GM04503 (cell line): ENCODE results near the gene CHID1.

ENCODE experiments used
- DNase-seq: peaks from one replicate; pipeline ENCODE4 v3.0.0-alpha.2; 2012; ENCODE audit warnings: low read depth

CHID1 gene

DNA sequence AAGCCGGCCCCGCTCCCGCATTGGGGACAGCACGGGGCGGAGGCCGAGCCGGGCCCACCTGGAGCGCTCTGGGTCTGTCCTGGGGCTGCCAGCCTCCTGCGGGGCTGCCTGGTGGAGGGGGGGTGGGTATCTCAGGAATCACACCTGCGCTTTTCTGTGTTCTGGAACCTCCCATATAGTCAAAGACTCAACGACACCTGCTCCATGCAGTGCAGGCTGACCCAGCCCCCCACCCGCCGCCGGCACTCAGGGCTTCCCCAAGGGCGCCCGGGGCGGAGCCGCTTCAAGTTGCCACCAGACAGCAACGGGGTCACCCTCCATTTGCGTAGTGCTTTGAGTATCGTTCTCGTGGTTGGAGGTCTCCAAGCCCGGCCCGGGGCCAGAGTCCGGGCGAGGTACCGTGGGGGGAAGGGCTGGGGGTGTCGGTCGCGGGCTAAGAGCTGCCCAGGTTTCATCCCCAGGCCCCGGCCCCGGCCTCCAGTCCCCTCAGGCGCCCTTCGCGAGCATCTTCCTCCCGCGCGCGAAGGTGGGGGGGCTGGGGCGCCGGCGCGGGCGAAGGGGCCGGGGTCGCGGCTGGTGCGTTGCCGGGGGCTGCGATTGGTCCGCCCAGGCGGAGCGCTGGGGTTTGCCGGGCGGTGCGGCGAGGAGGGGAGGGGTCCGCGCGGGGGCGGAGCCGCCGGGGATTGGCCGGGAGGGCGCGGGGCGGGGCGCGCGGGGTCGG, 61.3 kb downstream of the CHID1 start:
- no peak for DNase-seq

DNA sequence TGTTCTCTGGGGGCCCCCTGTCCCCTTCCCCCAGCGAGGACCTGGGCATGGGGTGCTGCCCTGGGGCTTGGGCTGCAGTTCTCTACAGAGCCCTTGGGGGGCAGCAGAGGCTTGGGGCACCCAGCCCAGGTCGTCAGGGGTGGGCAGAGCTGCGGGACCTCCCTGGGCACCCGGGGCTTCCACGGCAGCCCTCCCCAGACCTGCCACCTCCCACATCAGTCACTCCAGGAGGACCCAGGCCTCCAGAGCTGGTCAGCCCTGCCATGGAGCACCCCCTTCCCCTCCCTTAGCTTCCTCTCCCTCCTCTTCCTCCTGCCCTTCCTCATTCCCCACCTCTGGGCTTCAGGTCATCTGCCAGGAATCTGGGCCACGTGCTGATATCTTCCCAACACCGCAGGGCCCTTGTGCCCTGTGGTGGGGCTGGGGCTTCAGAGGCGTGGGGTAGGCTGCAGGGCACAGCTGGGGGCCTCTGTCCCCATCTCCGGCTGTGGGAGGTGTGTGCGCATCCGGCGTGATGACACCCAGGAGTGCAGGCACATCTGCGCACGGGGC, 62.2 kb downstream of the CHID1 start:
- no peak for DNase-seq

DNA sequence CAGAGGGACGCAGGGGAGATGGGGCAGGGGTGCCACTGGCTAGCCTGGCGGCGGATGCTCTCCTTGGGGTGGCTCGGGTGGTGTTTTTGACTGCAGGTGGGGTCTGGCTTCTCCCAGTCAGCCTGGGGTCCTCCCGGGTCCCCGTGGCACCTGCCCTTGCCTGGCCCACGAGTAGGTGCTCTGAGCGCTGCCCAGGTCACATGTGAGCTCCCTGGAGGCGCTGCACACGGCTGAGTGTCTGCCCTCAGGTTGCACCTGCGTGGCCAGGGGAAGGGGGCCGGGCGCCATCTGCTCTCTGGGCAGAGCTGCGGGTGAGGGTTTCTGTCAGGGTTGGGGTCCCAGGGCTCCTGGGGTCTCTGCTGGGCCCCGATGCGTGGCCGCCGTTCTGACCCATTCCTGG, 62.7 kb downstream of the CHID1 start:
- DNase-seq: no peak

DNA sequence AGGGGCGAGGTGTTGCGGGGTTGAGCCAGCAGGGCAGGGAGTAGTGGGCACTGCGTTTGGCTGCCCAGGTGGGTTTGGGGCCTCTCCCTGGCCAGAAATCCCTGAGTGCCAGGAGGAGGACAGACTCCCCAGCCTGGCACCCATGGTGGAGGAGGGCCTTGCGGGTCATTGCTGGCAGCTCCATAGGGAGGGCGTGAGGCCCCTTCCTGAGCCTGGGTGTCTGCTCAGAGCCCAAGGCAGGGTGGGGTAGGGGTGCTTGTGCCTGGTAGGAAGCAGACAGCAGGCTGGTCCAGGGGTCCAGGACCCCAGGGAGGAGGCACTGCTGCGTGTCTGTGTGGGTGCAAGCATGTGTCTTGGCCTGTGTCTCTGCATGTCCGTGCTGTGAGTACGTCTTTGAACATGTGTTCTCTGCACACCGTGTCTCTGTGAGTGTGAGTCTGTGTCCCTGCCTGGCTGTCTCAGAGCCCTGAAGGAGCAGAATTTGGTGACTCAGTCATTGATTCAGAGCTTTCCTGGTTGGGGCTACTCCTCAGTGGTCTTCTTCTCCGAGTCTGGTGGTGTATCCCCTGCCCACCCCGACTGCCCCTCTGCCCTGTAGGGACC, 64.0 kb downstream of the CHID1 start:
- no peak for DNase-seq

DNA sequence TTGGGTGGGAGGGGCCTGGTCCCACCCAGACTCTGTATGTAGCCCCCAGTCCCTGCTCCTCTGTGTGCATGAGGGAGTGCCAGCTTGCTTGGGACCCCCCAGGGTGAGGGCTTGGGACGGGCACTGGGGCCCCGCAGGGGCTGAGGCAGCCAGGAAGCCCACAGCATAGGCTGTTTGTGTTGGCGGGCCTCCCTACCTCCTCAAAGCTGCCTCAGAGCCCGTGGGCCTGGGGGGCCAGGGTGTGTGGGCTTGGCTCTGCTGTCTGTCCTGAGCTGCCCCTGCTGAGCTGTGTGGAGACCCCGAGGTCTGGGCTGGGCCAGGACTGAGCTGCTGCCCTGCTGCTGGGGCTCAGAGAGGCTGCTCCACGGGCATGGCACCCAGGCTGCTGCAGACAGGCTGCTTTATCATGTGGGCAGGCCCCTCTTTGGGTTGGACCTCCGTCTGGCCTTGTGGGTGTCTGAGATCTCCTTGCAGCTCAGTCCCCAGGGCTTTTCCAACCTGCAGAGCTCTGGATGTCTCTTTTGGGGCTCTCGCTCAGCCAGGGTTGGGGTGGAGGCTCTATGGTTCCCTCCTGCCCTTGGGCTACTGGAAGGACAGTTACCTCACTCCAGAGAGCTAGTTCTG, 64.6 kb downstream of the CHID1 start:
- DNase-seq: no peak

DNA sequence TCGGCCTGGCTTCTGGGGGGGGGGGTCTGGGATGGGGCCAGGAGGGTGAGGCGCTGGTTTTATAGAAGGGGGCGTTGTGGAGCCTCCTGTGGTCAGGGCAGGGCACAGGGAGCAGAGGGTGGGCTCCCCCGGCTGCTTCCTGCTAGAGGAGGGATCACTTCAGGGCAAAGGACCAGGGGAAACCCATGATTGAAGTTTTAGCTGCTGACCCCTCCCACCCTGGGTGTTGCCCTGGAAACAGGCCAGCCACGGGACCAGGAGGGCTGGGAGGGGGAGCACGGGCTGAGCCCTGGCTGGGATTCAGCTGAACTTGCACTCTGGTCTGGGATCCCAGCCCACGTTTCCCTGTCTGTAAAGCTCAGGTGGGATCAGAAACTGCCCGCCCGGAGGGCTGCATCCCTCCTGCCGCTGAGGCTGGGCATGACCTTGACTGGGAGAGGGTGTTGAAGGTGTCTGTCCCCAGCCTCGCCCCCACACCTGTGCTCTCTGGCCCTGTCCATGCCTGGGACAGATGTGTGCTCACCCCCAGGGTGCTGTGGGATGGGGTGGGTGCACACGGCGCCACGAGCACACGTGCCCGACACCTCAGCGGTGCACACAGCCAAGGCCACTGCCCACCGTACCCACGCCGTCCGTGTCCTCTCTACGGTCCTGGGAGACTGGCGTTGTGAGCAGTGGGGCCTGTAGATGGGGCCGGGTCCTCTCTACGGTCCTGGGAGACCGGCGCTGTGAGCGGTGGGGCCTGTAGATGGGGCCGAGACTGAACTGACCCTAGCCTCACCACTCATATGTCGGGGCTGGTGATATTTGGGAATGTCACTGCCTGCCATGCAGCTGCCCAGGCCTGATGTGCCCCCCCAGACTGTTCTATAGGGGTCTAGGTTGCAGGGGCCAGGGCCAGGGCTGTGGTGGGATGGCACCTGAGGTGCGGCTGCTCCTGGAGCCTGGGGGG, 65.6 kb downstream of the CHID1 start:
- DNase-seq: peak; percentile 72

DNA sequence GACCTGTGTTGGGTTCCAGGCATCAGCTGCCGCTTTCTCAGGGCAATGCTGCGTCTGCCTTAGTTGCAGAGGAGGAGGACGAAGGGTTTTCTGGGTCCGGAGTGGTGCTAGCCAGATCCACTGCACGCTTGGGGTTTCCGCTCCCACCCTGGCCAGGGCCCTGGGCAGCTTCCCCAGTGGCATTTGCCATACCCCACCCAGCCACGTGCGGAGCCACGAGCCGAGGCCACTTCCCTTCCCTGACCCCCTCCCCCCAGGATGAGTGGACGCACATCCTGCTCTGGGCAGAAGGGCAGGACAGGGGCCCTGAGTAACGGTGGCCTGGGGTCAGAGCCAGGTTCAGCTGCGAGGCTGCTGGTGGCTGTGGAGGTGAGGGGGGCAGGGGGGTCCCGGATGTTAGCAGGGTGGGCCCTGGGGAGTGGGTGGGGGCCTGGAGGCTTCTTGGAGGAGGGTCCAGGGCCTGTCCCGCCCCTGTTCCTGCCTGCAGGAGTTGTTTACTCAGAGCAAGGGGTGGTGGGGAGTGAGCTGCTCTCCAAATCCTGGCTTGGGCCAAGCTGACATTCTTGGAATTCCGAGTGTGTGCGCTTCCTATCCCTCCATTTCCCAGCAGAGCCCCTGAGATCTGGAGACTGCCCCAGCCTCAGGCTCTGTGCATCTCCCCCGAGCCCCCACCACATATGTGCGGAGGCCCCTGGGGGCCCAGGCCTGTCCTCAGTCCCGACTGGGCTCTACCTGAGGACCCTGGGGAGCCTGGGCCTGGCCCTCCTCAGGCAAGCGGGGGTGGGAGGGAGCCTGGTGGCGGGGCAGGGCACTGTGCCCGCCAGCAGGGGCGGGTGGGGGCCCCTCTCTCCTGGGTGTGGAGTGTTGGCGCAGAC, 66.6 kb downstream of the CHID1 start:
- peak; percentile 92 for DNase-seq

DNA sequence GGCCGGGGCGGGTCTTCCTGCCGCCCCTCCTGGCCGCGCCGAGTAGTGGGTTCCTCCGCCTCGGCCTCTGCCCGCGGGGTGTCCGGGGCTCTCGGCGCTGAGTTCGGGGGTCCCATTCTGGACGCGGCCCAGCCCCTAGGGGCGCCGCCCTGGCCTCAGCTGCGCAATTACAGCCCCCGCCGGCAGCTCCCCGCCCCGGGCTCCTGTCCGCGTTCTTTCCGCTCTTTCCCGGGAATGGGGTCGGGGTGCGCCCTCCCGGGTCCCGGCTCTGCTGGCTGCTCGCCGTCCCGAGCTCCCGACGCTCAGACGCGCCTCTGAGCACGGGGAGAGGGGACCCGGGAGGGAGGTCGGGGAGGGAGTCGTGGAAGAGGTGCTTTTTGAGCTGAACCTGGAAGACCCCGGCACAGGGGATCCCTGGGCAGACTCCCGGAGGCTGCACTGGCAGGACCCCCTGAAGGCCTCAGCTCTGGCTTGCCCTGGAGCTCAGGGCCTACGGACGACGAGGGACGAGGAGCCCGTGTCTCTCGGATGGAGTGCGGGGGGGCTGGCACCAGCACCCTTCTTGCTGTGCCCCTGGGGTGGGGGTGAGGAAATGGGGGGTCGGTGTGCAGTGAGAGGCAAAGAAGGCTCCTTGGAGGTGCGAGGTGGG, 67.4 kb downstream of the CHID1 start:
- no peak for DNase-seq

DNA sequence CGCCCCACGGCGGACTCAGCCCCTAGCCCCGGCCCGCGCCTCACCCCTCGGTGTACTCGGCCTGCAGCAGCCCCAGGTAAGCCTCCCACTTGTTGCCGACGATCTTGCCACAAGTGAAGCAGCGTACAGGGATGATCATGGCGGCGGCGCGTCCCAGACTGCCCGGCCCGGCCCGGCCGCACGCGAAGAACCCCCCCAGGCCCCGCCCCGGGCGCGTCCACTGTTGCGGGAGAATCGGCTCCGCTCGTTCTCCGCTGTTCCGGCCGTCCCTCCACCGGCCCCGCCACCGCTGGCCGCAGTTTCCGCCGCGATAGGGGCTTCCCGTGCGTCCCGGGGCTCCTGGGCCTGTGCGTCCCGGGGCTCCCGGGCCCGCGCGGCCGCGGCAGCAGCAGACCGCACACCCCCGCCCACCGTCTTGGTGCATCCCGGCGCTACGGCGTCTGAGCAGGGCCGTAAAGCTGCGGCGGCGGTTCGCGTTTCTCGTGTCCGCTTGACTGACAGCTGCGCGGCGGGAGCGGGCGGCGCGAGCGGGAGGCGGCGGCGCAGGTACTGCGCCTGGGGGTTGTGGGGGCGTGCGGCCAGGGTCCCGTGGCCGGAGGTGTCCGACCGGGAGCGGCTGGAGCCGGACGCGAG, 68.1 kb downstream of the CHID1 start, which contains the start of the genes POLR2L and TSPAN4:
POLR2L (minus strand) TSS at position 160 of the 633 bp plus-strand sequence; CDS start at position 139, 21 bp downstream.
TSPAN4 (plus strand) TSS at position 483 of the 633 bp plus-strand sequence. CDS start 7,453 bp downstream, outside the sequence.
- no peak for DNase-seq

DNA sequence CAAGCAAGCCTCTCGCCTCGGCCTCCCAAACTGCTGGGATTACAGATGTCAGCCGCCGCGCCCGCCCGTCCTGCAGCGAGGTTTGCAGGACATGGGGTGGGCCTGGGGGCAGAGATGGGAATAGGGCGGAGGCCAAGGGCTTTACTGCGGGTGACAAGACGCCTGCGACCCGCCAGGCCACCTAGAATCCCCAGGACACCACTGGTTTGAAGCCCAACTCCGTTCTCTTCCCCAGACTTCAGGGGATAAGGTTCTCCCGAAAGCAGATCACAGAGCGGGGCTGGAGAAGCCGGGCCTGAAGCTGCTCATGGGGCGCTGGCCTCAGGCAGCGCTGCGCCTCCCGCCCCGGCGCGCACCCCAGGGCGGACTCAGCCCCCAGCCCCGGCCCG, 68.6 kb downstream of the CHID1 start:
- DNase-seq: no peak

DNA sequence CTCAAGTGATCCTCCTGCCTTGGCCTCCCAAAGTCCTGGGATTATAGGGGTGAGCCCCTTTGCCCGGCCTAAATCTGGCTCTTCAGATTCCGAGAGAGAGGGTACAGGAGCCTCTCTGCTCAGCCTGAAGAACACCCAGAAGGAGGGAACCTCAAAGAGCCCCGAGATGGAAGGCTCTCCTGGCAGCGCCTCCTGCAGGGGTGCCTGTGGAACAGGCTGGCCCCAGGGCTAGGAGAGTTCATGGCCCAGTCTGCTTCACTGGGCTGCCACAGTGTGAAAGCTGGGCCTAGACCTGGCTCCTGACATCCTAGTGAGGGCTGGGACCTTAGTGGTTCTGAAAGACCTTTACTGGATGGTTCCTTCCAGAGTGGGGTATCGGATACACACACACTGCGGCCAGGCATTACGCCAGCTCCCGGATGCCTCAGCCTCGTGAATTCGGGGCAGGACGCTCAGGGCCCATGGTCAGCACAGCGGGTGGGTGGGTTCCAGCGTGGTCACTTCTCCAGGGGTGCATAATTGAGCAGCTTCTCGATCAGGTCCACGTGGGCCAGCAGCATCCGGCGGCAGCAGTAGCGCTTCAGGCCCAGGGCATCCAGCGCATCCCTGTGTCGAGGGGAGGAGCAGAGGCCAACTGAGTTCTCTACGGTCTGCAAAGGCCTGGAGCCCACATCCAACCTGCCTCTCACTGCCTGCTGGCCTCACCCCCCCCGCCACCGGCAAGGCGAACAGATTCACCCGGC, 70.6 kb downstream of the CHID1 start:
- no peak for DNase-seq

DNA sequence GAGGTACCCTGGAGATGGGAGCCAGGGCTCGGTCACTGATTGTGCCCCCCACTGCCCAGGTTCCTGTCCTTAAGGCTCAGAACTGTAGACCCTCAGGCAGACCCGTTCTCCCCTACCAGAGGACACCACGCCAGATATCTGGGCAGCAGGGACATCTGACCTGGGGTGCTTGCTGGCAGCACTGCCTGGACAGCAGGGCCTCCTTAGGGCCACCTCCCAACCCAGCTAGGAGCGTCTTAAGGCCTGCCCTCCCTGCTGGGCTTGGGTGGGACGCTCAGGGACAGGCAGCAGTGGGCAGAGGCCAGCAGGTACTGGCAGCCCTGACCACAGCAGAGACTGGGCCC, 71.4 kb downstream of the CHID1 start:
- no peak for DNase-seq

DNA sequence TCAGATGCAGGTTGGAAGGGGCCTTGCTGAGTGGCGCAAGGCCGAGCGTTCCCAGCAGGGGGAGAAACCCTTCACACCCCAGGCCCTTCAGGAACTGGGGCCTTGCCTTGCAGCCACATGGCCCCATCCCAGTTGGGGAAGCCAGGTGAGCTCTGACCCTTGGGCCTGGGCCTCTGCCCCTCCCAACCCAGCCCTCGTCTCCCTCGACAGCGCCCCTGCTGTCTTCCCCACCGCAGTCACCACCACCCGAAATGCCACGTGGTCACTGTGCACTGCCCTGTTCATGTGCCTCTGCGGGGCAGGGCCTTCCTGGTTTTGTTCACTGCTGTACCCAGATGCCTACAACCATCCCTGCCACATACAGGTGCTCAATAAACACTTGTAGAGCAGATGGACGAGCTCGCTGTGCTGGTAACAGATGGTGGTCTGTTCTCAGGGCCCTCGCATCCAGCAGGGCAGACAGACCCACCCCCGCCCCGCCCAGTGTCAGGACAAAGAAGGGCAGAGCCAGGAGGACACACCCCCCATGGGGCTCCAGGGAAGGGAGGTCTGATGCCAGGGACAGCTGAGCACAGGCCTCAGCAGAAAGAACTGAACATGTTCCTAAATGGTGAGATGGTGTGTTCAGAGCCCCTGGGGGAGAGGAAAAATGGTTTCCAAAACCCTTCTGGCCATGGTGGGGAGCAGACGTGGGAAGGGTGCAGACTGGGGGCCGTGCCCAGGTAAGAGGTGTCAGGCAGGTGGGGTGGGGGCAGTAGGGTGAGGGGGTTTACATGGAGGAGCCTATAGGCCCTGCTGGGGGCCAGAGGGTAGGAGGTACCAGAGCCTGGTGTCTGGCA, 72.0 kb downstream of the CHID1 start:
- no peak for DNase-seq

DNA sequence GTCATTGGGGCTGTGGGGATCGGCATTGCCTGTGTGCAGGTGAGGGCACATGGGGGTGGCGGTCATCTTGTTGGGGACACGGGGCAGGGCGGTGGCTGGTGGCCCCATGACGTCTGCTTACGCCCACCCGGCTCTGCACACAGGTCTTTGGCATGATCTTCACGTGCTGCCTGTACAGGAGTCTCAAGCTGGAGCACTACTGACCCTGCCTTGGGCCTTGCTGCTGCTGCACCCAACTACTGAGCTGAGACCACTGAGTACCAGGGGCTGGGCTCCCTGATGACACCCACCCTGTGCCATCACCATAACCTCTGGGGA, 72.7 kb downstream of the CHID1 start:
- no peak for DNase-seq

DNA sequence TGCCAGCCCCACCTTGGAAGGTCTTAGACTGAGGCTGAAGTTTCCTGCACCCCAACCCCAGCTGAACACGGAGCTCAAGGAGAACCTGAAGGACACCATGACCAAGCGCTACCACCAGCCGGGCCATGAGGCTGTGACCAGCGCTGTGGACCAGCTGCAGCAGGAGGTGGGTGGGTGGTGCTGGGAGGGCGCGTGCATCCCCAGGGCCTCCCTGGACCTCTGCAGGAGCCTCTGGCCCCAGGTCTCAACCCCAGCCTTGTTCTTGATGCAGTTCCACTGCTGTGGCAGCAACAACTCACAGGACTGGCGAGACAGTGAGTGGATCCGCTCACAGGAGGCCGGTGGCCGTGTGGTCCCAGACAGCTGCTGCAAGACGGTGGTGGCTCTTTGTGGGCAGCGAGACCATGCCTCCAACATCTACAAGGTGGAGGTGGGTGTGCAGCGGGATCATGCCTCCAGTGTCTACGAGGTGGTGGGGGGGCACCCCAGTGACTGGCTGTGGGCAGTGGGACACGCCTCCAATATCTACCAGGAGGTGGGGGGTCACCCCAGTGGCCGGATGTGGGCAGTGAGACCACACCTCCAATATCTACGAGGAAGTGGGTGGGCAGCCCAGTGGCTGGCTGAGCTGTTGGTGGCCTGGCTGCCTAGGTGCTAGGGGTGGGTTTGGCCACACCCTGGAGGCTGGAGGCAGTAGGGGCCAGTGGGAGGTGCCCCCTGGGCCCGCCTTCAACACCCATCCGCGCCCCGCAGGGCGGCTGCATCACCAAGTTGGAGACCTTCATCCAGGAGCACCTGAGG, 73.2 kb downstream of the CHID1 start:
- DNase-seq: no peak

DNA sequence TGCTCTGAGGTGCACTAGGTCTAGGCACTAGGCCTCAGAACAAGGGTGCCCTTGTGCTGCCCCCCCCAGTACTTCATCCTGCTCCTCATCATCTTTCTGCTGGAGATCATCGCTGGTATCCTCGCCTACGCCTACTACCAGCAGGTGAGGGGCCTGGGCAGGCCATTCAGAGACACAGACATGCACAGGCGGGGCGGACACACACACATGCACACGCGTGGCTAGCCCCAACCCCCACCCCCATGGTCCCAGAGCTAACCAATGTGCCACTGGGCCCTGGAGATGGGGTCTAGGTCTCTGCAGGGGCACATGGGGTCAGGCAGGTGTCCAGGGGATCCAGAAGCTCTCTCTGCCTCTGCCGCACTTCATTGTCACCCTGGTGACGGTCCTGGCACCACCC, 73.9 kb downstream of the CHID1 start:
- no peak for DNase-seq

DNA sequence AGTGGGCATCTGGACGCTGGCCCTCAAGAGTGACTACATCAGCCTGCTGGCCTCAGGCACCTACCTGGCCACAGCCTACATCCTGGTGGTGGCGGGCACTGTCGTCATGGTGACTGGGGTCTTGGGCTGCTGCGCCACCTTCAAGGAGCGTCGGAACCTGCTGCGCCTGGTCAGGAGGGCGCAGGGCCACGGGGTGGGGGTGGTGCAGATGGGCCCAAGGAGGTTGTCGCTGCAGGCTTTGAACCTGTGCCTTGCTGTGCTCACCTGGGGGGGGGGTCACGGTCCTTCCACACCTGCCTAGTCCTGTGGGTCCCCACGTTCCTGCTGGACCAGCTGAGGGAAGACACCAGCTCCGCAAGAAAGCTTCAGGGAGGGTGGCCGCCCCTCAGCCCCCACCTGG, 74.3 kb downstream of the CHID1 start:
- DNase-seq: no peak
